Measurements from ENCODE around the gene CNOT1.
"Not testable (repeated sequence)": the region's sequence is repeated elsewhere in the genome, so short reads cannot be mapped to it uniquely, and the experiment has no call there.

CNOT1 gene

GRCh38 chr16:58638148-58639036 lies 8.8 kb upstream of the CNOT1 start:
- DNase-seq, result no peak

- DNase-seq, result not testable (repeated sequence)
These were observed 7.4 kb upstream of the CNOT1 start for GRCh38 chr16:58637021-58637420.

- no peak for DNase-seq
These were observed 6.8 kb upstream of the CNOT1 start for GRCh38 chr16:58636466-58636865.

- DNase-seq, result no peak
These were observed 5.9 kb upstream of the CNOT1 start for GRCh38 chr16:58635502-58635901.

GRCh38 chr16:58634265-58634802 lies 4.7 kb upstream of the CNOT1 start:
- no peak for DNase-seq

- DNase-seq, result no peak
These were observed 537 bp downstream of the CNOT1 start for GRCh38 chr16:58628845-58629732.

- DNase-seq, result no peak
These were observed 5.4 kb downstream of the CNOT1 start for GRCh38 chr16:58624209-58624608.

GRCh38 chr16:58620396-58620795 lies 9.2 kb downstream of the CNOT1 start:
- DNase-seq, result no peak

GRCh38 chr16:58615280-58615679 lies 14.3 kb downstream of the CNOT1 start:
- DNase-seq, result no peak

- DNase-seq, result no peak
These were observed 14.8 kb downstream of the CNOT1 start for GRCh38 chr16:58614860-58615259.

GRCh38 chr16:58614212-58614611 lies 15.4 kb downstream of the CNOT1 start:
- no peak for DNase-seq

- DNase-seq, result not testable (repeated sequence)
These were observed 16.7 kb downstream of the CNOT1 start for GRCh38 chr16:58612965-58613364.

- no peak for DNase-seq
These were observed 21.0 kb downstream of the CNOT1 start for GRCh38 chr16:58608601-58609136.

- DNase-seq, result no peak
These were observed 24.1 kb downstream of the CNOT1 start for GRCh38 chr16:58605562-58605961.

- DNase-seq, result no peak
These were observed 38.5 kb downstream of the CNOT1 start for GRCh38 chr16:58591083-58591482.

GRCh38 chr16:58589326-58589905 lies 40.2 kb downstream of the CNOT1 start:
- no peak for DNase-seq

- DNase-seq, result no peak
These were observed 41.2 kb downstream of the CNOT1 start for GRCh38 chr16:58588406-58588805.

GRCh38 chr16:58586340-58587030 lies 43.1 kb downstream of the CNOT1 start:
- DNase-seq, result no peak

GRCh38 chr16:58584831-58585505 lies 44.7 kb downstream of the CNOT1 start:
- DNase-seq, result no peak

GRCh38 chr16:58582971-58583765 lies 46.5 kb downstream of the CNOT1 start:
- no peak for DNase-seq

GRCh38 chr16:58582133-58582532 lies 47.5 kb downstream of the CNOT1 start:
- DNase-seq, result no peak
